K562 (cell line): ENCODE results near the gene CCNC. TPM values are rescaled to one million over a fixed set of nuclear protein-coding genes. Genes with fewer than 3 reads are reported as not detected.

Experiments used
- ATAC-seq: fragments of 200-7000 bp; cut with Tn5 transposase; 3 replicates; pipeline ENCODE4 v1.9.1; 2020; ENCODE audit warnings: moderate library complexity
- BruUV-seq: library from RNA; stranded (reverse); fragments of 400-500 nt; replicated peaks from 2 replicates; lab custom pipeline; 2021; lab: Mats Ljungman, UMichigan
- CTCF ChIA-PET: fragments of 300-600 bp; formaldehyde crosslinking; extraction: SDS; loops from one replicate; lab custom pipeline; 2021; ENCODE audit warnings: low intra/inter-chr PET ratio; lab: Yijun Ruan, JAX
- POLR2A ChIA-PET: fragments of 300-600, 350-650 bp; sonication (Branson Sonifier 250); formaldehyde crosslinking; extraction: SDS; loops from one replicate; lab custom pipeline; 2021; ENCODE audit warnings: antibody characterized with exemption, inconsistent platforms; lab: Yijun Ruan, JAX
- DNase-seq, 4 experiments: peaks; one replicate each; pipeline versions ENCODE4 v3.0.0 to v3.0.0-alpha.2; 2011 to 2018; ENCODE audit warnings: low spot score in 3 of 4, mixed read lengths in 3 of 4; ENCODE audit errors: extremely low read depth in 1 of 4
- FAIRE-seq: peaks from 2 replicates; lab custom pipeline; 2011; peaks lifted over from hg19 to GRCh38; lab: Jason Lieb, UNC
- H2AFZ ChIP-seq: 2 replicates; pipeline ENCODE4 v1.6.0; 2011; ENCODE audit warnings: low read depth, low read length, control low read depth, inconsistent platforms
- H3K27ac ChIP-seq: fragments of 200-600 bp; 3 replicates; pipeline ENCODE4 v1.8.0; 2011; ENCODE audit warnings: low read depth, mild to moderate bottlenecking, control low read depth, inconsistent platforms, low read length, moderate library complexity, mixed read lengths; ENCODE audit errors: extremely low read depth
- H3K27me3 ChIP-seq, 2 experiments: fragments of 300-600 bp in 1 of 2; 2 replicates in 1 of 2; 3 replicates in 1 of 2; pipeline versions ENCODE4 v1.6.0 to v1.8.0; 2011; ENCODE audit warnings: inconsistent platforms in 2 of 2, low read length in 2 of 2, mild to moderate bottlenecking in 1 of 2, mixed read lengths in 1 of 2, moderate library complexity in 1 of 2; ENCODE audit not compliant: control insufficient read depth in 2 of 2, insufficient read depth in 2 of 2
- H3K36me3 ChIP-seq: fragments of 300-600 bp; 3 replicates; pipeline ENCODE4 v1.8.0; 2011; ENCODE audit warnings: mild to moderate bottlenecking, low read length, inconsistent platforms; ENCODE audit not compliant: control insufficient read depth, insufficient read depth
- H3K4me1 ChIP-seq, 2 experiments: fragments of 200-600 bp in 1 of 2; replicated peaks in 1 of 2; 2 replicates in 1 of 2; 3 replicates in 1 of 2; pipeline versions ENCODE4 v1.5.1 to v1.8.0; 2011; ENCODE audit warnings: inconsistent platforms in 2 of 2, low read length in 2 of 2, mild to moderate bottlenecking in 1 of 2, mixed read lengths in 1 of 2, moderate library complexity in 1 of 2; ENCODE audit not compliant: control insufficient read depth in 2 of 2, insufficient read depth in 2 of 2
- H3K4me2 ChIP-seq: 2 replicates; pipeline ENCODE4 v1.6.1; 2011; ENCODE audit warnings: low read length, control low read depth, inconsistent platforms, mixed read lengths; ENCODE audit not compliant: insufficient read depth
- H3K4me3 ChIP-seq: fragments of 200-600 bp; sonication (generic), shearing (Covaris generic); 2 replicates; pipeline ENCODE4 v1.5.1; 2016; ENCODE audit warnings: control low read depth, inconsistent platforms
- H3K79me2 ChIP-seq: fragments of 200-600 bp; 3 replicates; pipeline ENCODE4 v1.8.0; 2011; ENCODE audit warnings: low read length, inconsistent platforms; ENCODE audit not compliant: control insufficient read depth, insufficient read depth
- H3K9ac ChIP-seq, 2 experiments: 2 replicates each; pipeline versions ENCODE4 v1.6.0 to v1.6.1; 2011; ENCODE audit warnings: low read depth in 2 of 2, low read length in 2 of 2, control low read depth in 1 of 2, inconsistent platforms in 1 of 2, mild to moderate bottlenecking in 1 of 2, mixed read lengths in 1 of 2; ENCODE audit not compliant: insufficient read depth in 1 of 2
- H3K9me1 ChIP-seq: one replicate; pipeline ENCODE4 v1.6.0; 2011; ENCODE audit warnings: inconsistent platforms, mild to moderate bottlenecking, low read length, moderate library complexity; ENCODE audit not compliant: control insufficient read depth, insufficient read depth
- H3K9me3 ChIP-seq: replicated peaks from 2 replicates; pipeline ENCODE4 v1.5.1; 2011; ENCODE audit warnings: low read depth, low read length, inconsistent platforms; ENCODE audit not compliant: control insufficient read depth, insufficient read depth
- H4K20me1 ChIP-seq: replicated peaks from 2 replicates; pipeline ENCODE4 v1.6.1; 2011; ENCODE audit warnings: low read length, inconsistent platforms, mixed read lengths; ENCODE audit not compliant: control insufficient read depth, insufficient read depth
- CAMTA2 ChIP-seq: fragments of 250-450 bp; sonication (Bioruptor Pico); conservative IDR thresholded peaks from 2 replicates; pipeline ENCODE4 v1.5.1; 2022
- CBX8 ChIP-seq: fragments of 200-600 bp; sonication (generic); IDR thresholded peaks from 2 replicates; pipeline ENCODE4 v1.6.1; 2012; ENCODE audit warnings: borderline replicate concordance, mixed run types, low read depth, mild to moderate bottlenecking, moderate library complexity, mixed read lengths, low read length, control low read depth, inconsistent platforms; ENCODE audit not compliant: poor library complexity, severe bottlenecking; ENCODE audit errors: extremely low read depth
- WGBS: fragments of 100-300 bp; shearing (Covaris generic); methylation state at CpG from one replicate; pipeline ENCODE4 v1.1.6; 2016; ENCODE audit warnings: low coverage, mixed read lengths; ENCODE audit not compliant: insufficient coverage; ENCODE audit errors: missing lambda C conversion rate; 5-methylcytosine and 5-hydroxymethylcytosine counted together
- in situ Hi-C: fragments of 300-500 bp; cut with MboI; formaldehyde crosslinking; loops from 4 replicates; pipeline ENCODE4 v1.15.0; 2018; ENCODE audit warnings: inconsistent platforms, mixed read lengths
- intact Hi-C: fragments of 100-400 bp; cut with micrococcal nuclease; formaldehyde crosslinking; loops from 2 replicates; pipeline ENCODE4 v1.14.2; 2022
- polyA plus RNA-seq, 8 experiments: library from polyadenylated mRNA; depleted of rRNA in 4 of 8; stranded (reverse) in 5 of 8; unstranded in 3 of 8; fragments of >200 nt; fragmentation: Nextera tagmentation in 2 of 8; fragmentation: Illumina TruSeq in 1 of 8; extraction: Ambion mirVana in 2 of 8; extraction: Trizol in 1 of 8; gene quantifications; 2 replicates each; pipeline versions ENCODE4 v1.2.1 to v1.2.3, GENCODE V29; 2011 to 2014; ENCODE audit warnings: inconsistent platforms in 1 of 8, missing spikeins in 1 of 8
- total RNA-seq, 7 experiments: library from RNA; depleted of rRNA in 6 of 7; stranded (reverse); fragments of >200 nt in 6 of 7; fragmentation: Illumina TruSeq in 2 of 7; extraction: Trizol in 2 of 7; gene quantifications; 2 replicates each; pipeline versions ENCODE4 v1.2.1 to v1.2.3, GENCODE V29; 2011 to 2021; ENCODE audit warnings: low replicate concordance in 1 of 7

Gene CCNC
- total and polyA plus RNA-seq, 9 of the 15 experiments (the other 6 are each of a cell fraction or from before 2014, with no cell fraction given): 68.7 to 177 (median 99.6) TPM

GRCh38 chr6:99591673-99592364 lies 23.4 kb upstream of the CCNC start:
- FAIRE-seq: no peak
- ATAC-seq: no peak
- no peak for DNase-seq
- Histone ChIP-seq H3K9me1 (no peaks in the 10 kb centered on the region), H3K4me2 (no peak overlapping the region), H3K4me1 (peaks cover 0 to 21% of the 10 kb centered on the region in 2 experiments; a peak in 2 of 5 replicates), H3K9ac (no peak overlapping the region), H3K79me2 (no peaks in the 10 kb centered on the region), H4K20me1 (no peaks in the 10 kb centered on the region), H3K4me3 (no peak overlapping the region), H2AFZ (no peak overlapping the region), H3K9me3 (no peaks in the 10 kb centered on the region), H3K27ac (no peak overlapping the region), H3K27me3 (peaks cover 52 to 54% of the 10 kb centered on the region in 2 experiments), H3K36me3 (no peaks in the 10 kb centered on the region)
- in situ Hi-C loops (no loop called here), intact Hi-C loops (no loop called here)
- CTCF ChIA-PET: no interaction called here
- BruUV-seq: no TSS peak
- TF ChIP-seq CBX8 (peak; percentile 91), CAMTA2 (CRISPR knock-in tag) (no peak)
- WGBS: 6% methylated on average over 6 of the region's 6 CpGs
- POLR2A ChIA-PET: no interaction called here
